K562 (cell line): Measurements from ENCODE around the gene OPA3. TPM values are rescaled to one million over a fixed set of nuclear protein-coding genes. Genes with fewer than 3 reads are reported as not detected.

Source experiments
- BCL6 ChIP-seq: fragments of 250-450 bp; sonication (Bioruptor Pico); IDR thresholded peaks from 2 replicates; pipeline ENCODE4 v1.4.0; 2020
- CREB3L1 ChIP-seq: fragments of 450-650 bp; IDR thresholded peaks from 2 replicates; pipeline ENCODE4 v1.6.1; 2014; ENCODE audit warnings: low read depth, mild to moderate bottlenecking, moderate library complexity, borderline replicate concordance
- ELF2 ChIP-seq: fragments of 250-450 bp; sonication (Bioruptor Pico); IDR thresholded peaks from 2 replicates; pipeline ENCODE4 v1.5.0; 2021; ENCODE audit warnings: mild to moderate bottlenecking
- FOXK2 ChIP-seq, 2 experiments: fragments of 450-650 bp; IDR thresholded peaks in 1 of 2; conservative IDR thresholded peaks in 1 of 2; 2 replicates each; pipeline ENCODE4 v1.6.1; 2016; ENCODE audit warnings: low read depth in 2 of 2, mild to moderate bottlenecking in 1 of 2
- FOXP1 ChIP-seq: sonication (generic); formaldehyde crosslinking; IDR thresholded peaks from 2 replicates; pipeline ENCODE4 v1.8.0; 2022; ENCODE audit warnings: mild to moderate bottlenecking, missing genetic modification reagents
- HDAC8 ChIP-seq: fragments of 450-650 bp; IDR thresholded peaks from 2 replicates; pipeline ENCODE4 v1.6.1; 2016; ENCODE audit warnings: mild to moderate bottlenecking, missing genetic modification characterization, moderate library complexity, missing compliant biosample characterization
- HMG20A ChIP-seq: fragments of 450-650 bp; formaldehyde crosslinking; conservative IDR thresholded peaks from 2 replicates; pipeline ENCODE4 v1.4.0; 2020; ENCODE audit warnings: mild to moderate bottlenecking, mixed read lengths
- HNRNPK ChIP-seq: fragments of 200-400 bp; formaldehyde crosslinking; IDR thresholded peaks from one replicate; pipeline ENCODE4 v1.6.1; 2018; ENCODE audit warnings: mild to moderate bottlenecking, low read depth, low read length; ENCODE audit not compliant: poor library complexity, severe bottlenecking
- NR2C2 ChIP-seq, 2 experiments: fragments of 200-800 bp in 1 of 2; sonication (Bioruptor generic) in 1 of 2; sonication (generic) in 1 of 2; formaldehyde crosslinking in 1 of 2; IDR thresholded peaks; 2 replicates each; pipeline versions ENCODE4 v1.6.1 to v1.8.0; 2016 to 2022; ENCODE audit warnings: mild to moderate bottlenecking in 1 of 2, missing compliant biosample characterization in 1 of 2, missing genetic modification characterization in 1 of 2, missing genetic modification reagents in 1 of 2
- RCOR1 ChIP-seq, 2 experiments: IDR thresholded peaks; 2 replicates each; pipeline ENCODE4 v1.6.1; 2012; ENCODE audit warnings: low read depth in 2 of 2, low read length in 2 of 2, borderline replicate concordance in 1 of 2, improper control_type of control experiment in 1 of 2
- TCF15 ChIP-seq: fragments of 250-450 bp; sonication (Bioruptor Pico); IDR thresholded peaks from 2 replicates; pipeline ENCODE4 v1.8.0; 2022; ENCODE audit warnings: moderate library complexity, mild to moderate bottlenecking, inconsistent platforms
- ZBTB11 ChIP-seq, 3 experiments: fragments of 200-800 bp in 1 of 3; fragments of 250-450 bp in 1 of 3; fragments of 450-650 bp in 1 of 3; sonication (Bioruptor Pico) in 1 of 3; sonication (Bioruptor generic) in 1 of 3; formaldehyde crosslinking in 1 of 3; IDR thresholded peaks; 2 replicates each; pipeline versions ENCODE4 v1.6.1 to v1.8.0; 2016 to 2022; ENCODE audit warnings: mild to moderate bottlenecking in 2 of 3, missing genetic modification characterization in 2 of 3, missing compliant biosample characterization in 1 of 3, moderate library complexity in 1 of 3
- ZFP36 ChIP-seq: fragments of 150-350 bp; IDR thresholded peaks from 2 replicates; pipeline ENCODE4 v1.6.1; 2018; ENCODE audit warnings: low read length, low read depth; ENCODE audit not compliant: partially characterized antibody
- ZNF217 ChIP-seq: sonication (generic); formaldehyde crosslinking; IDR thresholded peaks from 2 replicates; pipeline ENCODE4 v1.8.0; 2022; ENCODE audit warnings: mild to moderate bottlenecking, missing genetic modification reagents
- ZNF239 ChIP-seq: fragments of 250-450 bp; sonication (Bioruptor Pico); IDR thresholded peaks from 2 replicates; pipeline ENCODE4 v1.4.0; 2020; ENCODE audit warnings: mild to moderate bottlenecking
- ZNF277 ChIP-seq: fragments of 250-450 bp; sonication (Bioruptor Pico); IDR thresholded peaks from 2 replicates; pipeline ENCODE4 v1.8.0; 2022; ENCODE audit warnings: inconsistent platforms, mild to moderate bottlenecking, moderate library complexity, borderline replicate concordance
- ZNF445 ChIP-seq: fragments of 250-450 bp; sonication (Bioruptor Pico); IDR thresholded peaks from 2 replicates; pipeline ENCODE4 v1.4.0; 2020; ENCODE audit warnings: low read depth, mild to moderate bottlenecking, moderate library complexity
- ZNF507 ChIP-seq: conservative IDR thresholded peaks from 2 replicates; pipeline ENCODE4 v1.6.1; 2017; ENCODE audit warnings: missing genetic modification characterization, missing compliant biosample characterization
- polyA plus RNA-seq, 8 experiments: library from polyadenylated mRNA; depleted of rRNA in 4 of 8; stranded (reverse) in 5 of 8; unstranded in 3 of 8; fragments of >200 nt; fragmentation: Nextera tagmentation in 2 of 8; fragmentation: Illumina TruSeq in 1 of 8; extraction: Ambion mirVana in 2 of 8; extraction: Trizol in 1 of 8; gene quantifications; 2 replicates each; pipeline versions ENCODE4 v1.2.1 to v1.2.3, GENCODE V29; 2011 to 2014; ENCODE audit warnings: inconsistent platforms in 1 of 8, missing spikeins in 1 of 8
- total RNA-seq, 7 experiments: library from RNA; depleted of rRNA in 6 of 7; stranded (reverse); fragments of >200 nt in 6 of 7; fragmentation: Illumina TruSeq in 2 of 7; extraction: Trizol in 2 of 7; gene quantifications; 2 replicates each; pipeline versions ENCODE4 v1.2.1 to v1.2.3, GENCODE V29; 2011 to 2021; ENCODE audit warnings: low replicate concordance in 1 of 7

Gene OPA3
- total and polyA plus RNA-seq, 9 of the 15 experiments (the other 6 are each of a cell fraction or from before 2014, with no cell fraction given): 1.4 to 18.8 (median 9.0) TPM

GRCh38 chr19:45485305-45486077 is 99.1 kb downstream of the OPA3 start (continued):
- TF ChIP-seq HNRNPK (no peak), TCF15 (CRISPR knock-in tag) (no peak), ZNF217 (CRISPR knock-in tag) (no peak), ZBTB11 (CRISPR knock-in tag; IDR thresholded peaks at IDR 0.05) (peak in 1 of 3 experiments; percentile 75; a peak in 2 of 6 replicates), ZNF507 (tag) (no peak), HDAC8 (tag) (no peak), BCL6 (CRISPR knock-in tag) (no peak), FOXP1 (CRISPR knock-in tag) (no peak), ZFP36 (no peak), RCOR1 (IDR thresholded peaks at IDR 0.05; ENCODE audit: borderline replicate concordance in 1 of 2, low read depth in 2 of 2, low read length in 2 of 2) (peak in 1 of 2 experiments; percentile 61; a peak in 1 of 4 replicates), CREB3L1 (peak; percentile 72; the same call in 1 of the 2 replicates), NR2C2 (CRISPR knock-in tag; IDR thresholded peaks at IDR 0.05) (no peak), NR2C2 (tag; IDR thresholded peaks at IDR 0.05) (peak; percentile 34; the same call in 1 of the 2 replicates), FOXK2 (conservative IDR thresholded peaks at IDR 0.05 in 1 of 2, IDR thresholded peaks at IDR 0.05 in 1 of 2; ENCODE audit: low read depth in 2 of 2) (no peak), HMG20A (CRISPR knock-in tag) (no peak), ZNF239 (CRISPR knock-in tag) (no peak; the same call in 1 of the 2 replicates), ELF2 (CRISPR knock-in tag) (0 out of 2 replicates have a peak, but pooled peaks have one; percentile 49), ZNF445 (CRISPR knock-in tag) (no peak), ZNF277 (no peak)
